GM23338 (cell line): Measurements from ENCODE around the gene JAKMIP1. TPM values are rescaled to one million over a fixed set of nuclear protein-coding genes. Genes with fewer than 3 reads are reported as not detected.

Experiments used
- ATAC-seq: fragments of 200-7000 bp; cut with Tn5 transposase; 3 replicates; pipeline ENCODE4 v1.9.1; 2020
- DNase-seq: peaks from one replicate; pipeline ENCODE4 v3.0.0-alpha.2; 2015; ENCODE audit warnings: low spot score
- H2AFZ ChIP-seq: fragments of 200-600 bp; sonication (generic); 2 replicates; pipeline ENCODE4 v1.8.0; 2016; ENCODE audit warnings: antibody characterized with exemption, mild to moderate bottlenecking, moderate library complexity
- H3F3A ChIP-seq: fragments of 200-600 bp; sonication (generic); replicated peaks from 2 replicates; pipeline ENCODE4 v1.8.0; 2017; ENCODE audit warnings: antibody characterized with exemption, mixed run types, low read depth
- H3K27ac ChIP-seq: fragments of 200-600 bp; sonication (generic); 2 replicates; pipeline ENCODE4 v1.6.1; 2016; ENCODE audit warnings: low read depth
- H3K27me3 ChIP-seq: fragments of 200-600 bp; sonication (generic); 2 replicates; pipeline ENCODE4 v1.8.0; 2016; ENCODE audit warnings: mild to moderate bottlenecking, mixed run types, moderate library complexity; ENCODE audit not compliant: insufficient read depth
- H3K36me3 ChIP-seq: fragments of 200-600 bp; sonication (generic); 2 replicates; pipeline ENCODE4 v1.8.0; 2016; ENCODE audit warnings: mild to moderate bottlenecking; ENCODE audit not compliant: insufficient read depth
- H3K4me1 ChIP-seq: fragments of 200-600 bp; sonication (generic); 2 replicates; pipeline ENCODE4 v1.8.0; 2016; ENCODE audit warnings: mild to moderate bottlenecking, moderate library complexity; ENCODE audit not compliant: insufficient read depth
- H3K4me2 ChIP-seq: fragments of 200-600 bp; sonication (generic); 2 replicates; pipeline ENCODE4 v1.7.1; 2017; ENCODE audit warnings: mixed run types
- H3K4me3 ChIP-seq: fragments of 200-600 bp; sonication (generic); 2 replicates; pipeline ENCODE4 v1.6.1; 2016; ENCODE audit warnings: mixed run types
- H3K79me2 ChIP-seq: fragments of 200-600 bp; sonication (generic); replicated peaks from 2 replicates; pipeline ENCODE4 v1.8.0; 2017; ENCODE audit warnings: mild to moderate bottlenecking; ENCODE audit not compliant: insufficient read depth
- H3K9me2 ChIP-seq: fragments of 200-600 bp; sonication (generic); 2 replicates; pipeline ENCODE4 v1.8.0; 2017; ENCODE audit not compliant: insufficient read depth
- H4K20me1 ChIP-seq: fragments of 200-600 bp; sonication (generic); replicated peaks from 2 replicates; pipeline ENCODE4 v1.8.0; 2017; ENCODE audit warnings: mild to moderate bottlenecking; ENCODE audit not compliant: insufficient read depth
- H3K27ac Mint-ChIP-seq: 2 replicates; pipeline ENCODE4 v1.8.0; 2020; ENCODE audit warnings: inconsistent platforms, mild to moderate bottlenecking, moderate library complexity, mixed read lengths
- H3K27me3 Mint-ChIP-seq: 3 replicates; pipeline ENCODE4 v1.8.0; 2022; ENCODE audit warnings: low read depth, mild to moderate bottlenecking, moderate library complexity, mixed read lengths, inconsistent platforms; ENCODE audit not compliant: insufficient read depth, poor library complexity
- H3K36me3 Mint-ChIP-seq: 3 replicates; pipeline ENCODE4 v1.8.0; 2021; ENCODE audit warnings: low read depth, mild to moderate bottlenecking, inconsistent platforms, moderate library complexity, mixed read lengths
- H3K4me1 Mint-ChIP-seq: 3 replicates; pipeline ENCODE4 v1.8.0; 2020; ENCODE audit warnings: mild to moderate bottlenecking, inconsistent platforms, mixed read lengths
- H3K4me3 Mint-ChIP-seq: 3 replicates; pipeline ENCODE4 v1.8.0; 2021; ENCODE audit warnings: moderate library complexity, mild to moderate bottlenecking, inconsistent platforms, mixed read lengths
- H3K9me3 Mint-ChIP-seq: 3 replicates; pipeline ENCODE4 v1.8.0; 2020; ENCODE audit warnings: moderate library complexity, mild to moderate bottlenecking, inconsistent platforms, mixed read lengths
- CTCF ChIP-seq, 2 experiments: fragments of 200-600 bp in 1 of 2; sonication (generic) in 1 of 2; conservative IDR thresholded peaks; 2 replicates each; pipeline versions ENCODE4 v1.5.1 to v1.6.1; 2016 to 2017; ENCODE audit warnings: antibody characterized with exemption in 2 of 2, low read depth in 2 of 2, mild to moderate bottlenecking in 2 of 2, moderate library complexity in 1 of 2
- ETS1 ChIP-seq: IDR thresholded peaks from 2 replicates; pipeline ENCODE4 v1.6.1; 2016; ENCODE audit warnings: antibody characterized with exemption
- JUNB ChIP-seq: IDR thresholded peaks from one replicate; pipeline ENCODE4 v1.6.1; 2016; ENCODE audit warnings: antibody characterized with exemption; ENCODE audit not compliant: unreplicated experiment
- ZNF114 ChIP-seq: fragments of 250-450 bp; sonication (Bioruptor Pico); IDR thresholded peaks from 2 replicates; pipeline ENCODE4 v1.5.0; 2020; ENCODE audit warnings: mild to moderate bottlenecking, moderate library complexity
- ZNF331 ChIP-seq: fragments of 250-450 bp; sonication (Bioruptor Pico); IDR thresholded peaks from 2 replicates; pipeline ENCODE4 v1.5.0; 2020; ENCODE audit warnings: low read depth, mild to moderate bottlenecking, moderate library complexity
- polyA plus RNA-seq: library from polyadenylated mRNA; unstranded; fragments of >200 nt; fragmentation: Nextera tagmentation; extraction: Ambion mirVana; gene quantifications from 2 replicates; pipeline ENCODE4 v1.2.1, GENCODE V29; 2016
- total RNA-seq: library from RNA; depleted of rRNA; stranded (reverse); fragments of >200 nt; shearing (Covaris generic); gene quantifications from 2 replicates; pipeline ENCODE4 v1.2.3, GENCODE V29; 2014
- TF ChIP-seq, protein P1 (sequence below): fragments of 250-450 bp; sonication (Bioruptor Pico); IDR thresholded peaks from 2 replicates; pipeline ENCODE4 v1.5.0; 2020; ENCODE audit warnings: mild to moderate bottlenecking, moderate library complexity
- TF ChIP-seq, protein P2 (sequence below): IDR thresholded peaks from one replicate; pipeline ENCODE4 v1.6.1; 2018; ENCODE audit warnings: antibody characterized with exemption; ENCODE audit not compliant: unreplicated experiment

Gene JAKMIP1
- total and polyA plus RNA-seq, 2 experiments from 2014 or later: 4.6 to 5.1 TPM

- TF ChIP-seq, protein P1, sequence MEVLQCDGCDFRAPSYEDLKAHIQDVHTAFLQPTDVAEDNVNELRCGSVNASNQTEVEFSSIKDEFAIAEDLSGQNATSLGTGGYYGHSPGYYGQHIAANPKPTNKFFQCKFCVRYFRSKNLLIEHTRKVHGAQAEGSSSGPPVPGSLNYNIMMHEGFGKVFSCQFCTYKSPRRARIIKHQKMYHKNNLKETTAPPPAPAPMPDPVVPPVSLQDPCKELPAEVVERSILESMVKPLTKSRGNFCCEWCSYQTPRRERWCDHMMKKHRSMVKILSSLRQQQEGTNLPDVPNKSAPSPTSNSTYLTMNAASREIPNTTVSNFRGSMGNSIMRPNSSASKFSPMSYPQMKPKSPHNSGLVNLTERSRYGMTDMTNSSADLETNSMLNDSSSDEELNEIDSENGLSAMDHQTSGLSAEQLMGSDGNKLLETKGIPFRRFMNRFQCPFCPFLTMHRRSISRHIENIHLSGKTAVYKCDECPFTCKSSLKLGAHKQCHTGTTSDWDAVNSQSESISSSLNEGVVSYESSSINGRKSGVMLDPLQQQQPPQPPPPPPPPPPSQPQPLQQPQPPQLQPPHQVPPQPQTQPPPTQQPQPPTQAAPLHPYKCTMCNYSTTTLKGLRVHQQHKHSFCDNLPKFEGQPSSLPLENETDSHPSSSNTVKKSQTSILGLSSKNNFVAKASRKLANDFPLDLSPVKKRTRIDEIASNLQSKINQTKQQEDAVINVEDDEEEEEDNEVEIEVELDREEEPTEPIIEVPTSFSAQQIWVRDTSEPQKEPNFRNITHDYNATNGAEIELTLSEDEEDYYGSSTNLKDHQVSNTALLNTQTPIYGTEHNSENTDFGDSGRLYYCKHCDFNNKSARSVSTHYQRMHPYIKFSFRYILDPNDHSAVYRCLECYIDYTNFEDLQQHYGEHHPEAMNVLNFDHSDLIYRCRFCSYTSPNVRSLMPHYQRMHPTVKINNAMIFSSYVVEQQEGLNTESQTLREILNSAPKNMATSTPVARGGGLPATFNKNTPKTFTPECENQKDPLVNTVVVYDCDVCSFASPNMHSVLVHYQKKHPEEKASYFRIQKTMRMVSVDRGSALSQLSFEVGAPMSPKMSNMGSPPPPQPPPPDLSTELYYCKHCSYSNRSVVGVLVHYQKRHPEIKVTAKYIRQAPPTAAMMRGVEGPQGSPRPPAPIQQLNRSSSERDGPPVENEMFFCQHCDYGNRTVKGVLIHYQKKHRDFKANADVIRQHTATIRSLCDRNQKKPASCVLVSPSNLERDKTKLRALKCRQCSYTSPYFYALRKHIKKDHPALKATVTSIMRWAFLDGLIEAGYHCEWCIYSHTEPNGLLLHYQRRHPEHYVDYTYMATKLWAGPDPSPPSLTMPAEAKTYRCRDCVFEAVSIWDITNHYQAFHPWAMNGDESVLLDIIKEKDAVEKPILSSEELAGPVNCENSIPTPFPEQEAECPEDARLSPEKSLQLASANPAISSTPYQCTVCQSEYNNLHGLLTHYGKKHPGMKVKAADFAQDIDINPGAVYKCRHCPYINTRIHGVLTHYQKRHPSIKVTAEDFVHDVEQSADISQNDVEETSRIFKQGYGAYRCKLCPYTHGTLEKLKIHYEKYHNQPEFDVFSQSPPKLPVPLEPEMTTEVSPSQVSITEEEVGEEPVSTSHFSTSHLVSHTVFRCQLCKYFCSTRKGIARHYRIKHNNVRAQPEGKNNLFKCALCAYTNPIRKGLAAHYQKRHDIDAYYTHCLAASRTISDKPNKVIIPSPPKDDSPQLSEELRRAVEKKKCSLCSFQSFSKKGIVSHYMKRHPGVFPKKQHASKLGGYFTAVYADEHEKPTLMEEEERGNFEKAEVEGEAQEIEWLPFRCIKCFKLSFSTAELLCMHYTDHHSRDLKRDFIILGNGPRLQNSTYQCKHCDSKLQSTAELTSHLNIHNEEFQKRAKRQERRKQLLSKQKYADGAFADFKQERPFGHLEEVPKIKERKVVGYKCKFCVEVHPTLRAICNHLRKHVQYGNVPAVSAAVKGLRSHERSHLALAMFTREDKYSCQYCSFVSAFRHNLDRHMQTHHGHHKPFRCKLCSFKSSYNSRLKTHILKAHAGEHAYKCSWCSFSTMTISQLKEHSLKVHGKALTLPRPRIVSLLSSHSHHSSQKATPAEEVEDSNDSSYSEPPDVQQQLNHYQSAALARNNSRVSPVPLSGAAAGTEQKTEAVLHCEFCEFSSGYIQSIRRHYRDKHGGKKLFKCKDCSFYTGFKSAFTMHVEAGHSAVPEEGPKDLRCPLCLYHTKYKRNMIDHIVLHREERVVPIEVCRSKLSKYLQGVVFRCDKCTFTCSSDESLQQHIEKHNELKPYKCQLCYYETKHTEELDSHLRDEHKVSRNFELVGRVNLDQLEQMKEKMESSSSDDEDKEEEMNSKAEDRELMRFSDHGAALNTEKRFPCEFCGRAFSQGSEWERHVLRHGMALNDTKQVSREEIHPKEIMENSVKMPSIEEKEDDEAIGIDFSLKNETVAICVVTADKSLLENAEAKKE (CRISPR knock-in tag): no peak
- TF ChIP-seq JUNB: no peak
- TF ChIP-seq CTCF (conservative IDR thresholded peaks at IDR 0.05; ENCODE audit: low read depth in 2 of 2): no peak
- no peak for TF ChIP-seq ZNF331 (CRISPR knock-in tag)
- no peak for TF ChIP-seq ZNF114 (CRISPR knock-in tag)
These were observed 40.9 kb upstream of the JAKMIP1 start (continued) for GRCh38 chr4:6241062-6241845.

DNA sequence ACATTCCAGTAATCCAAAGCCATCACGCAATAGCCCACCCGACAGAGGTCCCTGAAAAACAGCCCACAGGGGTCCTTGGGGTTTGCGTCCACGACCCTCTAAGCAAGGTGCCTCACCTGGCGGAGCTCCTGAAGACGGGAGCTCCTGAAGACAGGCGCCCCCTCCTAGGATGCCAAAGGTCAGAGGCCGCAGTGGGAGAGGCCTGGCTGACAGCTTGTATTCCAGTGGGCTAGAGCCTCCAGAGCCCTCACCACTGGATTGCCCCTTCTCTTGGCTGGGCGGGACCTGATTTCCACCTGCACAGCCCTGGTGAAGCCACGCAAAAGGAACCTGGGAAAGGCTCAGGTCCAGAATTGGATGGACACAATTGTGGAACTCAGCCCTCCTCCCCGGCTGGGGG is 39.6 kb upstream of the JAKMIP1 start:
- H2AFZ ChIP-seq: no peak overlapping the region
- H3K27me3 Mint-ChIP-seq: peaks cover 14% of the 10 kb centered on the region
- no peaks in the 10 kb centered on the region for H4K20me1 ChIP-seq
- H3K79me2 ChIP-seq: no peaks in the 10 kb centered on the region
- H3K9me3 Mint-ChIP-seq: peaks cover 21% of the 10 kb centered on the region
- peaks cover 3% of the 10 kb centered on the region; the same call in 2 of the 3 replicates for H3K4me1 Mint-ChIP-seq
- DNase-seq (no peak), ATAC-seq (no peak)
- no peak overlapping the region for H3K4me2 ChIP-seq
- peaks cover 14% of the 10 kb centered on the region for H3K36me3 Mint-ChIP-seq
- no peak overlapping the region for H3K27ac Mint-ChIP-seq
- H3K27ac ChIP-seq: no peak overlapping the region
- H3F3A ChIP-seq: no peaks in the 10 kb centered on the region
- no peak overlapping the region for H3K4me3 Mint-ChIP-seq
- no peaks in the 10 kb centered on the region for H3K36me3 ChIP-seq
- no peaks in the 10 kb centered on the region for H3K9me2 ChIP-seq
- no peak overlapping the region for H3K4me3 ChIP-seq
- peaks cover 10% of the 10 kb centered on the region; the same call in 1 of the 2 replicates for H3K27me3 ChIP-seq
- no peaks in the 10 kb centered on the region for H3K4me1 ChIP-seq
- TF ChIP-seq ETS1: no peak
- TF ChIP-seq, protein P2, sequence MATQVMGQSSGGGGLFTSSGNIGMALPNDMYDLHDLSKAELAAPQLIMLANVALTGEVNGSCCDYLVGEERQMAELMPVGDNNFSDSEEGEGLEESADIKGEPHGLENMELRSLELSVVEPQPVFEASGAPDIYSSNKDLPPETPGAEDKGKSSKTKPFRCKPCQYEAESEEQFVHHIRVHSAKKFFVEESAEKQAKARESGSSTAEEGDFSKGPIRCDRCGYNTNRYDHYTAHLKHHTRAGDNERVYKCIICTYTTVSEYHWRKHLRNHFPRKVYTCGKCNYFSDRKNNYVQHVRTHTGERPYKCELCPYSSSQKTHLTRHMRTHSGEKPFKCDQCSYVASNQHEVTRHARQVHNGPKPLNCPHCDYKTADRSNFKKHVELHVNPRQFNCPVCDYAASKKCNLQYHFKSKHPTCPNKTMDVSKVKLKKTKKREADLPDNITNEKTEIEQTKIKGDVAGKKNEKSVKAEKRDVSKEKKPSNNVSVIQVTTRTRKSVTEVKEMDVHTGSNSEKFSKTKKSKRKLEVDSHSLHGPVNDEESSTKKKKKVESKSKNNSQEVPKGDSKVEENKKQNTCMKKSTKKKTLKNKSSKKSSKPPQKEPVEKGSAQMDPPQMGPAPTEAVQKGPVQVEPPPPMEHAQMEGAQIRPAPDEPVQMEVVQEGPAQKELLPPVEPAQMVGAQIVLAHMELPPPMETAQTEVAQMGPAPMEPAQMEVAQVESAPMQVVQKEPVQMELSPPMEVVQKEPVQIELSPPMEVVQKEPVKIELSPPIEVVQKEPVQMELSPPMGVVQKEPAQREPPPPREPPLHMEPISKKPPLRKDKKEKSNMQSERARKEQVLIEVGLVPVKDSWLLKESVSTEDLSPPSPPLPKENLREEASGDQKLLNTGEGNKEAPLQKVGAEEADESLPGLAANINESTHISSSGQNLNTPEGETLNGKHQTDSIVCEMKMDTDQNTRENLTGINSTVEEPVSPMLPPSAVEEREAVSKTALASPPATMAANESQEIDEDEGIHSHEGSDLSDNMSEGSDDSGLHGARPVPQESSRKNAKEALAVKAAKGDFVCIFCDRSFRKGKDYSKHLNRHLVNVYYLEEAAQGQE: no peak
